HUES48 (cell line): Measurements from ENCODE around the gene GPC6.

Experiments used
- H3K27ac ChIP-seq: one replicate; pipeline ENCODE4 v1.7.0; 2013; ENCODE audit warnings: low read depth, low read length, inconsistent platforms
- H3K27me3 ChIP-seq: 2 replicates; pipeline ENCODE4 v1.6.1; 2013; ENCODE audit warnings: mild to moderate bottlenecking, low read length; ENCODE audit not compliant: control insufficient read depth, insufficient read depth
- H3K36me3 ChIP-seq: 2 replicates; pipeline ENCODE4 v1.6.1; 2013; ENCODE audit warnings: low read length; ENCODE audit not compliant: control insufficient read depth, insufficient read depth
- H3K4me1 ChIP-seq: 2 replicates; pipeline ENCODE4 v1.6.1; 2013; ENCODE audit warnings: mild to moderate bottlenecking, low read length; ENCODE audit not compliant: control insufficient read depth, insufficient read depth
- H3K4me3 ChIP-seq: 2 replicates; pipeline ENCODE4 v1.5.1; 2013; ENCODE audit warnings: mild to moderate bottlenecking, low read depth, low read length
- H3K9ac ChIP-seq: 2 replicates; pipeline ENCODE4 v1.6.1; 2013; ENCODE audit warnings: mild to moderate bottlenecking, low read depth, low read length, moderate library complexity
- H3K9me3 ChIP-seq: 2 replicates; pipeline ENCODE4 v1.6.1; 2013; ENCODE audit warnings: low read length; ENCODE audit not compliant: control insufficient read depth, insufficient read depth

Gene GPC6

DNA sequence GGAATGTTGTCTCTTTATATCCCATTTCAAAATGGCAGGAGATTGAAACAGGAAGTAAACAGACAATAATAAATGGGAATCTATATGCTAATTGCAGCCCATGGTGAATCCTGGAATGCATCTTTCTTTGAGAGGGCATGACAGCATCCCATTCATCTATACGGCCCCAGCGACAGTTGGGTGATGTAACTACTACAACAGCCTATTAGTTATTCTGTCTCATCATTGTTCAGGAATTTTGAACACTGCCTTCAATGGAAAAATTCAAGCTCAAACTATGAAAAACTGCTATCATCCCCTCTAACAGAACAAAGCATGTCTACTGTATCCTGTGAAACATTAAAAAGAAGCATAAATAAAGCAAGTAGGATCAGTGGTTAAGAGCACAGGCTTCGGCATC lies 990.8 kb downstream of the GPC6 start:
- Histone ChIP-seq H3K9me3 (no peaks in the 10 kb centered on the region), H3K9ac (no peak overlapping the region), H3K4me3 (no peak overlapping the region), H3K4me1 (peaks cover 30% of the 10 kb centered on the region), H3K27ac (no peak overlapping the region), H3K27me3 (no peaks in the 10 kb centered on the region), H3K36me3 (no peaks in the 10 kb centered on the region)

DNA sequence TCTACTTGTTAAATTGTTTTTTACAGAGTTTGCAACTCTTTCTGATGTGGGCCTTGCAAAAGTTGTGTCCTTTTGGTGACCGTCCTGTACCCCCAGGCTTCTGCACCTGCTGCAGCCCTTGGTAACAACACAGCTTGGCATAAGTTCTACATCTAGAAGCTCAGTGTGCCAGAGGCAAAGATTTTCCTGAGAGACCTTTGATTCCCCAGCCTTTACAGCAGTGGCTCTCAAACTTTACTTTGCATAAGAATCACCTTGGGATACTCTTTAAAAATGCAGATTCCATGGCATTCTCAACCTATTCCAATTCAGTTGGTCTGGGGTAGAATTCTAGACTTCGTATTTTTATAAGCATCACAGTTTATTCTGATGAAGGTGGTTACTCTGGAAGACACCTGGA lies 991.9 kb downstream of the GPC6 start:
- Histone ChIP-seq H3K27me3 (no peaks in the 10 kb centered on the region), H3K4me3 (peak overlapping the region; percentile 45), H3K36me3 (no peaks in the 10 kb centered on the region), H3K27ac (peak overlapping the region; percentile 32), H3K9ac (0 out of 2 replicates have a peak overlapping the region, but pooled peaks have one; percentile 3), H3K4me1 (peaks cover 30% of the 10 kb centered on the region), H3K9me3 (no peaks in the 10 kb centered on the region)

DNA sequence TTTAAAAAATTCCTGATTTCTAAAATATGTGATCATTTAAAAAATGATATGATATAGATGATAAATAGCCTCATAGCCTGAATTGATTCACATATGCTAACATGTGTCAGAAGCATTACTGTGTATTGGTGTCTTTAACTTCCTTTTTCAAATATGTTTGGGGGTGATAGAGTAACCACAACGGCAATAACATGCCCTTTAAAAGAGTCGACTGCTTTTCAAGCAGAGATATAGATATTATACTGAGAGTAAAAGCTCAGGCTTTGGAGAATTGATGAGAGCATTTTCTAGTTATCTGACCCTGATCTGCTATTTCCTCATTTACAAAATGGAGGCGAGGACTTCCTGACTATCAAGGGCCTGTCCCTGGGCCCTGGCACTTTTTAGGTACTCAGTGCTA lies 992.3 kb downstream of the GPC6 start:
- Histone ChIP-seq H3K9ac (no peak overlapping the region), H3K9me3 (no peaks in the 10 kb centered on the region), H3K36me3 (no peaks in the 10 kb centered on the region), H3K4me1 (peaks cover 30% of the 10 kb centered on the region), H3K27me3 (no peaks in the 10 kb centered on the region), H3K4me3 (peak overlapping the region; percentile 45; the same call in 1 of the 2 replicates), H3K27ac (no peak overlapping the region)

DNA sequence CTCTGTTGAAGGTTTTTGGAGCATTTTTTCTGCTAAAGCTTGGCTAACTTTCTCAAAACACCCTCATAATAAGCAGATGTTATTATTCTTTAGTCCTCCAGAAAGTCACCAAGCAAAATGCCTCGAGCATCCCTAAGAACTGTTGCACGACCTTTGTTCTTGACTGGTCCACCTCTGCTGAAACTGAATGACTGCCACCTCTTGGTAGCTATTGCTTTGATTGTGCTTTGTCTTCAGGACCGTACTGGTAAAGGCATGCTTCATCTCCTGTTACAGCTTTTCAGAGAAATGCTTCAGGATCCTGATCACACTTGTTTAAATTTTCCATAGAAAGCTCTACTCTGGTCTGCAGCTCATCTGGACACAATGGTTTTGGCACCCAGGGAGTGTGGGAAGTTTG lies 998.1 kb downstream of the GPC6 start:
- no peak overlapping the region for H3K27ac ChIP-seq
- H3K9me3 ChIP-seq: no peaks in the 10 kb centered on the region
- H3K4me1 ChIP-seq: no peaks in the 10 kb centered on the region

DNA sequence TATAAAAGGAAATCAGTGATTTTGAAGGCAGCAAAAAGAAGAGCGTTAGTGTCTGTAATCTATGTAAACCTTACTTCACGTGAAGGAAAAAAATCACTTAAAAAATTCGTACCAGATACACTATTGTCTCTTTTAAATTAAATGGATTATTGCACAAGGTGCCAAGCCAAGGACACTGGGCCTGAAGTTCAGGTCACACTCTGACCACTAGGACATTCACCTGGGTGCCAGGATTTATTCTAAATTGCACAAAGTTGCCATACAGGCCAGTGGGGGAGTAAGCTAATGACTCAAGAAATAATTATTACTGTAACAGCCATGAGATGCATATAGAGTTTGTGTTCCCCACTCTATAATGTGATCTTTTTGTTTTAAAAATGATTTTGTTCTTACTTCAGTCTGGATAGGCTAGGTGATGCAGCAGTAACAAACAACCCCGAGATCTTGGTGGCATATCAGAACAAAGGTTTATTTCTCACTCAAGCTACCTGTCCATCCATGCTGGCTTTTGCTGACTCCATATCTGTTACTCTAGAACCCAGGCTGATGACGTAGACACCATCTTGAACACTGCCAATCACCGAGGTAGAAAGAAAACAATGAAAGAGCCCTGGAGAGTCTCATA lies 1000.8 kb downstream of the GPC6 start:
- no peaks in the 10 kb centered on the region for H3K36me3 ChIP-seq
- no peaks in the 10 kb centered on the region for H3K4me1 ChIP-seq
- H3K9ac ChIP-seq: no peak overlapping the region
- H3K9me3 ChIP-seq: no peaks in the 10 kb centered on the region
- no peak overlapping the region for H3K4me3 ChIP-seq
- H3K27me3 ChIP-seq: no peaks in the 10 kb centered on the region
- no peak overlapping the region for H3K27ac ChIP-seq

More for the DNA sequence above, 998.1 kb downstream of the GPC6 start:
- Histone ChIP-seq H3K9ac (no peak overlapping the region), H3K4me3 (no peak overlapping the region), H3K36me3 (no peaks in the 10 kb centered on the region), H3K27me3 (no peaks in the 10 kb centered on the region)

DNA sequence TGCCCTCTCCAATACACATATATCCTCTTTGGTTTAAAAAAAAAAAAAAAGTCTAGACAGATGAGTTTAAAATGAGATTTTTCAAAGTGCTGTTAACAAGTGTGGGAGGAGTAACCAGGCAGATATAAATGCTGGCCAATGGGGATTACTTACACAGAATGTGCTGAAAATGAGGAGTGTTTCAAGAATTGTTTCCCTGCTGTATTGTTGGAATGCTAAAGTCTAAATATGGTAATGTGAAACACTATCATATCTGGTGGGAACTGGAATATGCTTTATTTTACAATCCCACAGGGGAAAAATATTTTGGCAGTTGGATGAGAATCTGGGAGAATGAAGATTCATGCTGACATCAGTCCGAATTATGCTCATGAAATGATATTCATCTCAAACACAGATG lies 1002.2 kb downstream of the GPC6 start:
- Histone ChIP-seq H3K4me1 (no peaks in the 10 kb centered on the region), H3K9ac (no peak overlapping the region), H3K4me3 (no peak overlapping the region), H3K27me3 (no peaks in the 10 kb centered on the region), H3K27ac (no peak overlapping the region), H3K9me3 (no peaks in the 10 kb centered on the region), H3K36me3 (no peaks in the 10 kb centered on the region)

DNA sequence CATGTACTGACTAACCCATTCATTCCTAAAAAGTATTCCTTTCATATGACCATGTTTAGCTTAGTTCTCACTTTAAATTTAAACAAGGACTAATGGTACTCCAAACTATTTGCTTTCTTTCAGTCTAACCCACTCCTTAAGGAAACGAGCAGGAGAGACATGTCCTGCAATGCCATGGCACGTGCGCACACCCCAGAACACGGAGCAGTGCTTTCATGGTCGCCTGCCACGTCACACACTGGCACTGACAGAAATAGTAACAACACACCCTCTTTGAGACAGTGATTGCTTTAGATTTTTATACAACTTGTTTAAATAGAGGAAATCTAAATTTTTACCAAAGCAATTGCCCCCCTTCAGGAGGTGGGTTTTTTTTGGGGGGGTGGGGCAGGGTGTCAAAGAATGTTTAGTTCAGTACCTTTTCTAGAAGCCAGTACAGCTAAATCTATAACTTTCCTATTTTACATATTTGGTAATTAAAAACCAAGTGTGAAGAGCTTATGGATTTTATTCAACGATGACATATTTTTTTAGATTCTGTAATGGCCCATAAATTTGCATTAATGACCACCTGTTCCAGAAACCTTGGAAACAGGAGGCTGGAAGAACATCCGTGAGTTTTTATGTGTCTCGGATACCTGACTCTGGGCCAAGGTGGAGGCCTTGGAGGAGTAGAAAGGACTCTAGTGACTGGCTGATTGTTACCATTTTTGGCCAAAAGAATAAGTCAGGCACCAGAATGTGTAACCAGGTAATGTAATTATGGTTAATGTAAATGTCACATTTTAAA lies 1005.7 kb downstream of the GPC6 start:
- Histone ChIP-seq H3K36me3 (no peaks in the 10 kb centered on the region), H3K27ac (no peak overlapping the region)

DNA sequence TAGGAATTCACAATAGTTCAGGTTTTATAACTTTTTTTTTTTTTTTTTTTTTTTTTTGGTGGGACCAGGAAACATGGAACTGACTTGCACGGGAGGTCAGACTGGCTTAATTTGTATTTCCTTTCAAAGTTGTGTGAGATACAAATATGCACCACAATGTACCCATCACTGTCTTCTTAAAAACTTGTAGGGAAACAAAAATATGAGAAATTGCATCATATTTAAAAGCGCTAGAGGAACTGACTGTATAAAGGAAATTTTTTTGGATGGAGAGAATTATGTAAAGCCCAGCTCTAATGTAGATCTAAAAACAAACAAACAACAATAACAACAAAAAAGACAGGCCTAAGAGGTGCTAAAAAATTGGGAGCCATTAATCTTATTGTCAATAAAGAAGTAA lies 1006.3 kb downstream of the GPC6 start:
- no peak overlapping the region for H3K9ac ChIP-seq
- no peaks in the 10 kb centered on the region for H3K36me3 ChIP-seq
- H3K9me3 ChIP-seq: no peaks in the 10 kb centered on the region
- no peaks in the 10 kb centered on the region for H3K4me1 ChIP-seq
- H3K27me3 ChIP-seq: no peaks in the 10 kb centered on the region
- no peak overlapping the region for H3K4me3 ChIP-seq
- H3K27ac ChIP-seq: no peak overlapping the region

More for the DNA sequence above, 1005.7 kb downstream of the GPC6 start:
- no peaks in the 10 kb centered on the region for H3K4me1 ChIP-seq
- H3K9ac ChIP-seq: no peak overlapping the region
- no peaks in the 10 kb centered on the region for H3K9me3 ChIP-seq
- H3K27me3 ChIP-seq: no peaks in the 10 kb centered on the region
- no peak overlapping the region for H3K4me3 ChIP-seq

DNA sequence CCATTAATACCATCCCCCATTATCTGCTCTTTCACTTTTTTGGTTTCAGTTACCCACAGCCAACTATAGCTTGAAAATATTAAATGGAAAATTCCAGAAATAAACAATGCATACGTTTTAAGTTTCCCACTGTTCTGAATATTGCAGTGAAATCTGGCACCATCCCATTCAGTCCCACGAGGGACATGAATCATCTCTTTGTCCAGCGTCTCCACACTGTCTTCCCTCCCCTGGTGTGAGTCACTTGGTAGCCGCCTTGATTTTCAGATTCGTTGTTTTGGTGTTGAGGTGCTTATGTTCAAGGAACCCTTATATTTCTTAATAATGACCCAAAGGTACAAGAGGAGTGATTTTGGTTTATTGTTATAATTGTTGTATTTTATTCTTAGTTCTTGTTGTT lies 1006.8 kb downstream of the GPC6 start:
- H3K9me3 ChIP-seq: no peaks in the 10 kb centered on the region
- no peaks in the 10 kb centered on the region for H3K4me1 ChIP-seq
- H3K27me3 ChIP-seq: no peaks in the 10 kb centered on the region
- no peak overlapping the region for H3K4me3 ChIP-seq
- no peak overlapping the region for H3K27ac ChIP-seq
- H3K9ac ChIP-seq: no peak overlapping the region
- H3K36me3 ChIP-seq: no peaks in the 10 kb centered on the region

DNA sequence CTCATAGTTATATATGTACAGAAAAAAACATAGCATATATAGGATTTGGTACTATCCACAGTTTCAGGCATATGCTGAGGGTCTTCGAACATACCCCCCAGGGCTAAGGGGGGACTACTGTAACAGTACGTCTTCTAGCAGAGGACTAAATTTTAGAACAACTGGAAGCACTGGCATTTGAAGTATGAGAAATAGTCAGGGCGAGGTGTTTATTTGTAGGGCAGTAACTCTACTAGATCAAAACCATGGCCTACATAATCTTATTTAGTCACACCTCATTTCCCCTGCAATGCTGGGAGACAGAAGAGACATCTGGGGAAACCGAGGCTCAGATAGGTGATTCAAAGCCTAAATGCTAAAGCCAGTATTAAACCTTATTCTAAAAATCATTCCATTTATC lies 1007.2 kb downstream of the GPC6 start:
- H3K36me3 ChIP-seq: no peaks in the 10 kb centered on the region
- H3K27ac ChIP-seq: no peak overlapping the region
- H3K27me3 ChIP-seq: no peaks in the 10 kb centered on the region
- H3K4me1 ChIP-seq: no peaks in the 10 kb centered on the region
- no peak overlapping the region for H3K9ac ChIP-seq
- no peaks in the 10 kb centered on the region for H3K9me3 ChIP-seq
- no peak overlapping the region for H3K4me3 ChIP-seq

DNA sequence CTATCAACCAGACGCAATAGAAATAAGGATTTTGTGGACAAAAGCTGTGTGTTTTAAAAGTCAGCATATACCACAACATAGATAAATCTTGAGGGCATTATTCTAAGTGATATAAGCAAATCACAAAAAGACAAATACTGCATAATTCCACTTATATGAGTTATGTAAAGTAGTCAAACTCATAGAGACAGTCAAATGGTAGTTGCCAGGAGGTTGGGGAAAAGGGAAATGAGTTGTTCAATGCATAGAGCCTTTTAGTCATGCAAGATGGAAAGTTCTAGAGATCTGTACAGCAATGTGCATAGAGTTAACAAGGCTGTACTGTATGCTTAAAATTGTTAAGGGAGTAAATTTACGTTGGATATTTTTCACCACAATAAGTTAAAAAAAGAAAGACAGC lies 1008.1 kb downstream of the GPC6 start:
- Histone ChIP-seq H3K27me3 (no peaks in the 10 kb centered on the region), H3K4me1 (no peaks in the 10 kb centered on the region), H3K27ac (no peak overlapping the region), H3K9me3 (no peaks in the 10 kb centered on the region), H3K4me3 (no peak overlapping the region), H3K36me3 (no peaks in the 10 kb centered on the region), H3K9ac (no peak overlapping the region)
